HG03354 (cell line): Measurements from ENCODE around the gene ABCB9.

ENCODE experiments used
- ATAC-seq: cut with Tn5 transposase; IDR thresholded peaks from one replicate; pipeline ENCODE4 v1.9.1; 2021; ENCODE audit warnings: mild to moderate bottlenecking; ENCODE audit not compliant: unreplicated experiment, poor library complexity, severe bottlenecking

The ABCB9 gene

DNA sequence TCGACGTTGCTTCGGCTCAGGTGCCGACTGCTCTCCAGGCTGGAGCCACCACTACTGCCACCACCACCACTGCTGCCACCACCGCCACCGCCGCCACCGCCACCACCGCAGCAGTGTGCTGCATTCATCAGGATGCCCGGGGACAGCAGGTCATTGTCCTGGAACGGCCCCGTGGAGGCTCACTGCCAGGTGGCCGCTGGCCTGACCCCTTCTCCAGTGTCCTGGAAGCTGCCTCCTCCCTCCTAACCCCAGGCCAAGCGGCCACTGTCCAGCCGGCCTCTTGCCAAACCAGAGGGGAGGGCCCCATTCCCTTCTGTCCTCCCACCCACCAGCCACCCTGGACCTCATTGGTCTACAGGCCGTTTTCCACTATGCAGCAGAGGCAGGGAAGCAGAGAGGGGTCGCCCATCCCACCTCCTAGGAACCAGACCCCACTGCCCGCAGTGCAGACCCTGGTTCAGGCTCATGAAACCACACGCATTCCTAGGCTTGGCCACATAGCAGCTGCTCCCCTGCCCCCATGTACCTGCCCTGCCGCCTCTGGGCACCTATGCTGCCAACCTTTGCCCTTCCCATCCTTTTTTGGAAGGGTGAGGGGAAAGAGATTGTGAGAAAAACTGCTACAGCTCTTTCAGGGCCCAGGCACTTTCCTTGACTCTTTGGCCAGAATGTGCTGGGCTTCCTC is 29.4 kb upstream of the ABCB9 start:
- ATAC-seq = no peak

DNA sequence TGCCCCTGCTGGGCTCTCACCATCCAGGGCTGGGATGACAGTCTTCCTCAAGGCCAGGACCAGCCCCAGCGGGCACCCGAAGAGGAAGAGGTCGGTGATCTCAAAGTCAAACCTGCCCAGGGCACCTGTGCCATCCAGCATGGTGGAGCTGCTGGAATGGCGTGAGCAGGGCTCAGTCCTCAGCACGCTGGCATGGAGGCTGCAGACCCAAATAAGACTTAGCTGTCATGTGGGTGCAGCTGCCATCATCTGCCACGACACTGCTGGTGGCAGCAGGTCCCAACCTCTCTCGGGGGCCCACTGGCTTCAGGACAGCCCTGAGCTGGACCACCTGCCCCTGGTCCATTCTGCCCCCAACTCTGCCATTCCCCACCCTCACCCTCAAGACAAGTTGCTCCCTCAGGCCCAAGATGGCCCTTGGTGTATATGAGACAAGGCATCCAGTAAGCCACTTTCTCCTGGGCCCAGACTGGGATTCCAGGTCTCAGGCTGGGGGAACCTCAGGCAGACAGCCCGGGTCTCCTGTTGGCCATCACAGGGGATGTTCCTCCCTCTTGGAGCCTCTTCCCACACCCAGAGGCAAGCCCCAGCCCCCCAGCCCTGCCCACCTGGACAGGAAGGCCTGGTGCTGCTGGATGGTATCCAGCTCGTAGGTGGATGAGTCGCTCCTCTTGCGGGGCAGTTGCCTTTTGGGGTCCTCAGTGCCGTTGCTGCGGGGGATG is 28.7 kb upstream of the ABCB9 start:
- ATAC-seq = no peak

DNA sequence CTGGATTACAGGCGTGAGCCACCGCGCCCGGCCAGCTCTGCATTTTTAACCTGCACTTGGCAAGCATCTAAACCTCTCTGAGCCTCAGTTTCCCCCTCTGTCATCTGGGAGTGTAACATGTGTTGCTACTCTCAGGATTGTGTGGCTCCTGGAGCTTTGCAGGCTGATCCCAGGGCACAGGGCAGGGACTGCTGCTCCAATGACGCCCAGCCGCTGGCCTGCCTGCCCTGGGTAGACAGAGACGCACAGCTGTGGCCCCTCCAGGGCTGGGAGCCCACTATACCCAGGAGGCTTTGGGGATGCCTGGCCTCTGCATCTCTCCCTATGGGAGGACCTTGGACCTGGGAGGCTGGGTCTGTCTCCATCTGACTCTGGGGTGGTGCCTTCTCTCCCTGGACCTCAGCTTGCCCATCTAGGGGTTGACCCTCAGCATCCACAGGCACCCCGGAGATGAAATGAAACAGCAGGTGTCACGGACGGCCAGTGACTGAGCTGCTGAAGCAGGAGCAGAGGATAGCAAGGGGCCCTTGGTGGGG is 27.9 kb upstream of the ABCB9 start:
- no peak for ATAC-seq

DNA sequence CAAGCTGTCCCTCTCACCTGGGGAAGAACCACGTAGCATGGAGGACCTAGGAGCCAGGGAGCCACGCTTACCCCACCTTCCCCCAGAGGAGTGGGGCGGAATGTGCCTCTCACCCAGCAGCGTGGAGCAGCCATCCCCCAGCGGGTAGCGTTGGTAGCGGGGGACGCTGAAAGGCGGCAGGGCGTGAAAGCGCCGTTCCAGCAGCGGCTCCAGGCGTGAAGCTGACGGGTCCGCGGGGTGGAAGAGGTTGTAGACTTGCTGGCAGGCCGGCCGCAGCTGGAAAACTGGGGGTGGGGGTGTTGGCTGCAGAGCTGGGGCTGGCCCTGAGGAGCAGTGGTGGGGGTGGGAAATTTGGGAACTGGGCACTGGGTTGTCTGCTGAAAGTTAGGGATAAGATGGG is 26.1 kb upstream of the ABCB9 start:
- ATAC-seq = no peak

DNA sequence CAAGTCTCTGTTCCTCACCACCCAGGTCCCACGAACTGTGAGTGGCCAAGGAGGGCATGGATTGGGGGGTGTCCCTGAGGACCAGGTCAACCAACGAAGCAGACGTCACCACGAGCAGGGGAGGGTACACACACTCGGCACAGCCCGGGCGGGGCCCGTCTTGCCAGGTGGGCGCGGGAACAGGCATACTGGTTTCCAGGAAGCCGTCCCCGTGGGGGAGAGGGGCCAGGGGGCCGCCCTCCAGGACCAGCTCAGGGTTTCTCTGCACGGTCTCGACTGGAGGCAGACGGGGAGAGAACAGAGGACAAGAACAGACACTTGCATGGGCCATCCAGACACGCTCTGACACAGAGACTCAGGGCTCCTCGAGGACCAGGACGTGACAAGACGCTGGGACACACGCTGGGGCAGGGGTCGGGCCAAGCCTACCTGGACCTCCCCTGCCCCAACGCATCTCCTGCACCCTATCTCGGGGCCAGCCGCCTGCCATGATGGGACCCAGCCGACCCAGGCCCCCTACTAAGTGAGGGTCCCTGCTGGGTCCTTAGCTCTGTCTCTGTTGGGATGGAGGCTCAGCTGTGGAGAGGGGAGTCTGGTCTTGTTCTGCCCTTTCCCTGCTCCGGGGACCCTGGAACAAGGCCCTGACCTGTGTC is 25.5 kb upstream of the ABCB9 start:
- no peak for ATAC-seq

DNA sequence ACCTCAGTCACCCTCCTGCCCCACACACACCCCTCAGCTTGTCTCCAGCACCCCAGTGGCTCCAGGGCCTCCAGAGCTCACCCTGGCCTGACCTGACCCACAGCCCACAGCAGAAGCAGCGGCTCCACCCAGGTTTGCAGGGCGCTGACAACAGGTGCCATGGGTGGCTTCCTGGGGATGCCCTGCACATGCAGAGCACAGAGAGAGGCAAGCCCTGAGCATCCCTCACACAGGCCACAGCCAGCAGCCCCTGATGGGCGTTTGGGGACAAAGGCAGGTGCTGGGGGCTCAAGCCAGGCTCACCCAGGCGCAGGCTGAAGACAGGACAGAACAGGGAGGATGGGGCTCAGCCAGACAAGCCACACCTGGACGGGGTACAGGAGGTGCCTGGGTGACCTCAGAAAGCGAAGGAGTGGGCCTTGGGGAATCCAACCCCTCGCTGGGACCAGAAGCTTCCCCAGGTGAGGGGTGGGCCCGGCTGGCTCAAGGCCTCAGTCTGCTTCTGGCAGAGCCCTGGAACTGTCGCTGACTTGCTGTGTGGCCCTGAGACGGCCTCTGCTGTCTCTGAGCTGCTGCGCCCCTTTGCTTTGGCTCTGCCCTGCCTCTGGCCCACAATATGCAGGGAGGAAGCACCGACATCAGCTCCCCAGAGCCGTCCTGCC is 24.8 kb upstream of the ABCB9 start:
- no peak for ATAC-seq

DNA sequence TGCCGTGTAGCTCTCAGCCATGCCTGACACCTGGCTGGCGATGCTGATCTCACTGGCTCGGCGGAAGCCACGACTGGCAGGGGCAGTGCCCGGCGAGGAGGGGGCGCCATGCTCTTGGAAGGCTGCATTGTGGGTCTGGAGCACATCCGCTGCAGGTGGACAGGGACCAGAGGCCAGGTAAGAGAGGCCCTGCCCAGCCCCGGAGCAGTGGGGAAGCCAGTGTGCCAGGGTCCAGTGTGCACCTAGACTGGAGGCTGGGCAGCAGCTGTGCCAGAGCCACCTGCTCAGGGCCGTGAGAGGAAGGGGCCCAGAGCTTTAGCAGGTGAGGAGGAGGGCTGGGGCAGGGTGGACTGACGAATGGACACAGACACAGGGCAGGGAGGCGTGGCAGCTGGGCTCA is 24.3 kb upstream of the ABCB9 start:
- ATAC-seq = no peak

DNA sequence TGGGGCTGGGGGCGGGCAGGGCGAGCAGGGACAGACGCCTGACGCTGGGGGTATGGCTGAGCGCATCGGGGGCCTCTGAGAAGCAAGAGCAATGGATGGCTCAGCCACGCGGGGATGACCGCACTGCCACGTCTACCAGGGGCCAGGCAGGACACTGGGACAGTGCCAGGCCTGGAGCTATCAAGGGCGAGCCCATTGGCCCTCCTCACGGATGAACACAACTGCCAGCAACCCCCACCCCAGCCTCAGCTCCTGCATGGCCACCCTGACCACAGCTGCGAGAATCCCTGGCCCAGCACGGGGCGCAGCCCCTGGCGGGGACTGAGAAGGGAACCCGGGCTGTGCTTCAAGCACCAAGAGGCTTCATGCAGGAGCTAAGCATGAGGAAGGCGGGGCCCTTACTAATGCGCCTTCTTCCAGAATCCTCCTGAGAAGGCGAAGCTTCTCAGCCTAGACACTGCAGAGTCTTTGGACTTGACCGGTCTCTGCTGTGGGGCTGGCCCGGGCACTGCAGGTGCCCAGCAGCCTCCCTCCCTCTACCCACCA is 23.7 kb upstream of the ABCB9 start:
- no peak for ATAC-seq

DNA sequence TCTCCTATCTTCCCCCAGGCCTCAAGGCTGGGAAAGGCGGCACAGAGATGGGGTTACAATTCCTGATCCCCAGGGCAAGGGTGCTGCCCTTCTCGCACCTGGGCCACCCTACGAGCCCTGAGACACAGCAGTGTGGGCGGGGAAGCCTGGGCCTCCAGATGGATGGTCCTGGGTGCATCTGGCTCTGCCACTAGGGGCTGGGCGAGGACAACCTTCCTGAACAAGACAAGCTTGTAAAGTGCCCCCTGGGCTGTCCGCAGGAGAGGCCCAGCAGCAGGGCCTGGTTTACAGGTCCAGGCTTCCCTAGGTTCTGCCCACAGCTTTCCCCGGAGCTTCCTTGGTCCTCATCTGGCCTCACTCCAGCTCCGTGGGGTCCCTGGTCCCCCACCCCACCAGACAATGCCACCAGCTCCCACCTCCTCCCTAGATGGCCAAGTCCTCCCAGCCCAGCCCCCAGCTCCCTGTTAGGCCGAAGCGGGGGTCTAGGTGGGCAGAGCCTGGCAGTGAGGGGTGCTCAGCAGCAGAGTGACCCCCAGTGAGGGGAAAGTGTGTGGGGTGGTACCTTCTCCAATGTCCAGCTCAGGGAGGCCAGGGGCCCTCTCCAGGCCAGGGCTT is 23.1 kb upstream of the ABCB9 start:
- ATAC-seq = no peak

DNA sequence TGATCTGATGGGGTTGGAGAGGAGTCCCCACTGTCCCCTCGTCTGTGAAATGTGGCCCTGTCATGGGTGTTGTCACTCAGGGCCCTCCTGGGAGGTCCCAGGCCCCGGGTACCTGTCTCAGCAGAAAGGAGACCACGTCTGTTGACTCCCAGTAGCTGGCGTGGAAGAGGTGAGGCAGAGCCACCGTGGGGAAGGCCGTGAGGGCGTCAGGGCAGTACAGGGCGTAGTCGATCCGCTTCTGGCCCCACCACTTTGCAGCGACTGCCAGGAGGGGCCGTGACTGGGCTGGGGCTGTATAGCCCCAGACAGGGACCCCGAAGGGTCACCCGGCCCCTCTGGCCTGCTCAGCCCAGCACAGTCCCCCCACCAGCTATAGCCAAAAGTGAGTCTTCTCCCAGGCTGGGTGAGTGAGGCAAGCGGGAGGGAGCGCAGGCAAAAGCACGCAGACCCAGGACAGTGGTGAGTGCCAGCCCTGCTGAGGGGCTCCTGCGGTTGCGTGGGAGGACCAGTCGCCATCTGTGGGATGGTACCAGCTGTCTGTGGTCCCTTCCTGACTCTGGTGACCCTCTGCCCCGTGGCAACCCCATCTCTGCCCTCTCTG is 22.4 kb upstream of the ABCB9 start:
- no peak for ATAC-seq

DNA sequence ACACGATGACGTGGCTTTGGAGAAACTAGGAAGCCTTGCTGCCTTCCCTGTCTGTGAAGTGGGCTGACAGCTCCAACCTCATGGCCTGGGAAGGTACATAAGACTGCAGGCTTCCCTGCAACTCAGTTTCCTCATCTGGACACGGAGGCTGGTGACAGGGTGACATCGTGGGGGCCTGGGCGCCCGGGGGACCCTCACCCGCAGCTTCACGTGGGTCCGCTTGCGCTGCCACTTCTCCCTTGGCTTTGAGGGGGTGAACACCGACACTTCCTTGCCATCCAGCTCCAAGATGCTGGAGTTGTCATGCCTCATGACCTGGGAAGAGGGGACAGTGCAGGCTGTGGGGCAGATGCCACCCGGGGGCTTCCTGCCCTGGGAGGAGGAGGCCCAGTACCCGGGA is 21.8 kb upstream of the ABCB9 start:
- no peak for ATAC-seq

DNA sequence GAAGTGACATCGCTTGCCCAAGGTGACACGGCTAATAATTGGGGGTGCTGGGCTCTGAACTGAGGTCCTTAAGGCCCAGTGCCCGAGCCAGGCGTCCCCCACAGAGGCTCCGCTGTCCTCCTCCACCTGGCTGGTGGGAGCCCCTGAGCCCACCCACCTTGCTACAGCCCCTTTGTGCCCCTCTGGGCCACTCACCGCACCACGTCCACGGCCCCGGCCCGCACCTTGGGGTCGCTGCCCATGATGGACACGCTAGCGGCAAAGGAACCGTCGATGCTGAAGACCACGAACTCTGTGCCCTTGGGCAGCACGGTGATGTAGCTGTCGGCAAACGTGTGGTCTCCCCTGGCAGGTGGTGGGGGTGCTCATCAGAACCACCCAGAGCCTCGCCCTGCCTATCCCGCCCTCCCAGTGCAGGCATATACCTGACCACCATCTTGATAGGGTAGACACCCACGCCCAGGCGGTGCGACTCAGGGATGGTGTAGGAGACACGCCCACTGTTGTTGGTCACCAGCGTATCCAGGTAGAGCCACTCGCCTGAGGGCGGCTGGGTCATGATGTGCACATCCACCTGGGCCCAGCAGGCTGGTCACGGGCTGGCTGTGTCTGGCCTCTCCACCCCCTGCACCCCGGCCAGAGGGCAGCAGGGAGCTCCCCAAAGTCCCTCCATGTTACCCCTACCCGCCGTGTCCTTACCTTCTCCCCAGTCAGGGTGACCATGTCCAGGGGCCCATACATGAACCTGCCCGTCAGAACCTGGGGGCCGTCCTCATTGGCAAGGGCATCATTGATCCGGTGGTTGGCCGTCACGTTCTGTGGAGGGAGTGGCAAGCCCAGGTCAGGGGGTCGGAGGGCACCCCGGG is 21.1 kb upstream of the ABCB9 start:
- ATAC-seq = no peak

DNA sequence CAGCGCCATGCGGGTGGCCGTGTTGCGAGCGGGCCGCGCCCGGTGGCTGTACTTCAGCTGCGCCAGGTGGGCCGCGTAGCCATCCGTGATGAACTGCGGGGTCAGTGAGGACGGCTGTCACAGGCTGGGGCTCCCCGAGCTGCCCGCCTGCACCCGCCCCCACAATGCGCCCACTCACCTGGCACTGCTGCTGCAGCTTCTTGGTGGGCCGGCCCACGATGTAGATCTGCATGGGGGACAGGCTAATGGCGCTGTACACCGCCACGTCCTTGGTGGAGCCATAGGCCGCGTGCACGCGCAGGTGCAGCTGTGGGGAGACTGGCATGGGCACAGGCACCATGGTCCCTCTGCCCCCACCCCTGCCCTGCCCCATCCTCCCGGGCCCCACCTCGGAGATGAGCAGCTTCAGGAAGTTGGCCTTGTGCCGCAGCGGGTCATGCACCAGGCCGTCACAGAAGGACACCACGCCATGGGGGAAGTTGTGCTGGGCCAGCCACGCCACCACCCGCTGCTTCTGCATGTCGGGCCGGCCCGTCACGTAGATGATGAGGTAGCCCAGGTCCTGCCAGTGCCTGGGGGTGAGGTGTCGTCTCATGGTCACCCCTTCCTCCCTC is 20.1 kb upstream of the ABCB9 start:
- ATAC-seq = no peak

DNA sequence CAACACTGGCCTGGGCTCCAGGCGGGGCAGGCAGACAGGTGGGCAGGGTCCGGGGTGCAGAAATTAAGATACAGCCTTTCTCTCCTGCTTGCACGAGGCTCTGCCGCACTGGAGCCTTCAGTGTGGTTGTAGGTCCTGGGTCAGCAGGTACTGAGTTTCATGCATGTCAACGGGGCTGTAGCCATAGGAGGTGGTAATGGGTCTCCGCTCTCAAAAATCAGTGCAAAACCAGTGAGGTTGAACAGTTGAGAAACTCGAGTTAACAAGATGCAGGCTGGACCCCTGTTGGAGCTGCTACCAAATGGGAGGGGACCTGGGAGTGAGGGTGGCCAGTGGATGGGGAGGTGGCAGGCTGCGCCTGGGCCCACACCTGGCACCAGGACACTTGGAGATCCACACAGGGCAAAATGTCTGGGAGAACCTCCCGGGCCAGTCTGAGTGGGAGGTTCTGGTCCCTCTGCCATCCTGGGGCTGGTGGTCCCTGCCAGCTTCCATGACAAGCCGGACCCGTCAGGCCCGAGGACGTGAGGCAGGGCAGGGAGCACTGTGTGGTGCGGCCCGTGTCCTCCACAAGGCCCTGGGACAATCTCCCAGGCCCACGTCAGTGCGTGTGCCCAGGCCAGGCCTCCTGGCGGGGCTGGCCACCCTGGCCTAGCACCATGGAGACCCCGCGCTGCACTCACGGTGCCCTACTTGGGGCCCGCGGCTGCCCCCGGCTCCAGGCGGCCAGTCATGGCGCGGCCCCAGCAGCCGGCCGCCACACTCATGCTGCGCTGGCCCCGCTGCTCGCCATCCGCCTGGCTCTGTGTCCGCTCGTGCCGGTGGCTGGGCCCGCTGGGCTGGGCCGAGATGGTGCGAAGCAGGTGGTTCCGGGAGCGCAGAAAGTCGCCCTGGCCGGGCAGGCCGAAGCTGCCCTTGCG is 19.3 kb upstream of the ABCB9 start:
- ATAC-seq = no peak

DNA sequence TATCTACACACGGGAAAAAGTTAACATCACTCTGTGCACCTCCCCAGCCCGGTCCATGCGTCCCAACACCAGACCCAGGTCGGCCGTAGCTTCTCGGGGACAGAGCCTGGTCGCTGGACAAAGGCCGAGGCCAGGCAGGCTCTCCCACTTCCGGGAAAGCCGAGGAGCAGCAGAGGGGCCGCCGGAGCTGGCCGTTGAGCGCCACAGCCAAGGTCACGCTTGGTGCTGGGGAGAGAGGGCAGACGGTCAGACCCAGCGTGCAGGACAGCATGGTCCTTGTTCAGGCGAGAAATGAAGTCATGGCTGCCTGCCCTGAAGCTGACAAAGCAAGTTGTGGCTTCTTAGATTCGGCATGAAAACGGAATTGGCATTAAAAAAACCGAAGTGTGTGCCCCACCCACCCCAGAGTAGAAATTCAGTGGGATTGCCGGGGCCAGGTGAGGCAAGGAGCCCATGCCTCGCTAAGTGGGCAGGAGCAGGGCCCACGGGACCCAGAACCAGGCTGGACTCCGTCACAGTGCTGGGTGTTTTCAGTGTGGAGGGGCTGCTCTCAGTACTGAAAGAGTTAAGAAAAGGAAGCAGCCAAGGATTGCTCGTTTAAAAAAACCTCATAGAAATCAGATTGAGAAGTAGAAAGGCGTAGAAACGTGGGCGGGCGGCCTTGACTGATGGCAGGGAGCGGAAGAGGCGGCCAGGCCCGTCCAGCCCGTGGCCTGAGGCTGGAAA is 18.5 kb upstream of the ABCB9 start:
- ATAC-seq = no peak

DNA sequence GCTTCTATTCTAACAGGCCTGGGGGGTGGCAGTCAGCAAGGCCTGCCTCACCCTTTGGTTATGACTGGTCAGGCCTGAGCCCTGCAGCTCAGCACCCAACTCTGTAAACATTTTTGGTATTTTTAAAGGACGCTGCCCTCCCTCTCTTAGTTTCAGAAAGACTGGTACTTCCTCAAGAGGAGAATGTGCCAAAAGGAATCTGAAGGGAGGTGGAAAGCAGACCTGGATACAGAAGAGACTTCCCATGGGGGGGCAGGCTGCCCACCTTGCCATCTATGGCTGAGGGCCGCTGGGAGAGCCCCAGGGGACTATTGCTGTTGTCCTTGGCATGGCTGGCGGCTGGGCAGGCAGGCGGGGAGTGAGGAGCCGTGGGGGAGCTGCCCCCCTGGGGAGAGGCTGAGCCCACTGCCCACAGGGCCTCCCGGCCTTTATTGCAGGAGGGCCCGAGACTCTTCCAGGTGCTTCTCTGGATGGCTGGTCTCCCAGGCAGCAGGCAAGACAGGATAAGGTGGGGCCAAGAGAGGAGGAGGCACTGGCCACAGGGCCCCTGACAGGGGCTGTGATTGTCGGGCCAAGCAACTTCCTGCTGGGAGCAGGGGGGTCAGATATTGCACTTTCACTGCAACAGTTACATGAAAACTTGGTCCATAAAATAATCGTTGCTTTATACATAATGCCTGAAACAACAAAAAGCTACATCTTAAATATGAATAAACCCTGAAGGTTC is 17.7 kb upstream of the ABCB9 start:
- no peak for ATAC-seq
